ENCODE results near the gene DNAI2. TPM values are rescaled to one million over a fixed set of nuclear protein-coding genes. Genes with fewer than 3 reads are reported as not detected.

The DNAI2 gene
- total and polyA plus RNA-seq, 7 donors, result 0.10 TPM; not detected in 6

DNA sequence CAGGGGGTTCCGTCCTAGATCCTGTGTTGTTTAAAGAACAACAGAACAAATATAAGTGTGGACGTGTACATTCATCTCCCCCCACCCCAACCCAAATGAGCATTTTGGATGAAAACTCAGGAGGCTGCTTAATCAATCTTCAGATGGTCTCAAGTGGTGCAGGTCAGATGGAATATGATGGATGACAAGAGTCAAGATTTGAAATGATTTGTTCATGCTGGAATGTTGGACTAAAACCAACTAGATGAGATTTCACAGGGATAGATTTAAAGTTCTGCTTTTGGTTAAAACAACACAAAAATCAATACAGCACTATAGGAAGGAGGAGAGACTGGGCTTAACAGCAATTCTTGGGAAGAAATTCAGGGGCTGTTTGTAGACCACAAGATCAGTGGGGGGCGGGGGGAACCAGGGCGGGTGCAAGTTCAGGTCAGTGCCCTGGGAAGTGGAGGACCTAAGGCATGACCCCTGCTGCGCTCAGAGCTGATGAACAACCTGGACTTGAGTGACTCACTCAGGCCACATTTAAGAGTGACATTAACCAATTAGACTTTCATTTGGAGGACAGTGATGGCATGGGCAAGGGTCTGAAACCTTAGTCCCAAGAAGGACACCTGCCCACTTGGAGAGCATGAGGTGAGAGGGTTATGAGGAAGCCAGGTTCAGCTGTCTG, 45.6 kb upstream of the DNAI2 start:
- WGBS, 2 donors, result 81 to 87% methylated on average over 5 of the region's 5 CpGs
- H3K36me3 ChIP-seq, result peaks cover 0 to 18% (median 0%) of the 10 kb centered on the region in 4 donors
- intact Hi-C loops (cut with DNase I), result no loop called here

DNA sequence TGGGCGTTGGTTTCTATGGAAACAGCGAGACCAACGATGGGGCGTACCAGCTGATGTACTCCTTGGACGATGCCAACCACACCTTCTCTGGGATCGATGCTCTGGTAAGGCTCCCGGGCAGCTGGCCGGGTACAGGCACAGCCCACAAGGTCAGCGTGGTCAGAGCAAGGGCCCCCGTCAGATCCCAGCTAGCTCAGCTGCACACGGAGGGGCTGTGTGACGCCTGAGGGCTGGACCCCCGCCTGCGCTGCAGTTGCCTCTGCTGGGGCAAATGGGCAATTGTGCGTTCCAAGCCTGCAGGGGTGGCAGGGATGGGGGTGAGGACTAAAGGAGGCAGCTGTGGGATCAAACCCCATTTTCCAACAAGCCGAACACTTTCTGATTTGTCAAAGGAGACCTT, 43.1 kb upstream of the DNAI2 start:
- intact Hi-C loops (cut with DNase I), result no loop called here
- WGBS, 2 donors, result 91 to 92% methylated on average over 16 of the region's 16 CpGs

More for the DNA sequence above, 45.6 kb upstream of the DNAI2 start:
- TF ChIP-seq, protein P1, sequence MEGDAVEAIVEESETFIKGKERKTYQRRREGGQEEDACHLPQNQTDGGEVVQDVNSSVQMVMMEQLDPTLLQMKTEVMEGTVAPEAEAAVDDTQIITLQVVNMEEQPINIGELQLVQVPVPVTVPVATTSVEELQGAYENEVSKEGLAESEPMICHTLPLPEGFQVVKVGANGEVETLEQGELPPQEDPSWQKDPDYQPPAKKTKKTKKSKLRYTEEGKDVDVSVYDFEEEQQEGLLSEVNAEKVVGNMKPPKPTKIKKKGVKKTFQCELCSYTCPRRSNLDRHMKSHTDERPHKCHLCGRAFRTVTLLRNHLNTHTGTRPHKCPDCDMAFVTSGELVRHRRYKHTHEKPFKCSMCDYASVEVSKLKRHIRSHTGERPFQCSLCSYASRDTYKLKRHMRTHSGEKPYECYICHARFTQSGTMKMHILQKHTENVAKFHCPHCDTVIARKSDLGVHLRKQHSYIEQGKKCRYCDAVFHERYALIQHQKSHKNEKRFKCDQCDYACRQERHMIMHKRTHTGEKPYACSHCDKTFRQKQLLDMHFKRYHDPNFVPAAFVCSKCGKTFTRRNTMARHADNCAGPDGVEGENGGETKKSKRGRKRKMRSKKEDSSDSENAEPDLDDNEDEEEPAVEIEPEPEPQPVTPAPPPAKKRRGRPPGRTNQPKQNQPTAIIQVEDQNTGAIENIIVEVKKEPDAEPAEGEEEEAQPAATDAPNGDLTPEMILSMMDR (IDR thresholded peaks at IDR 0.05), result no peak
- TF ChIP-seq POLR2AphosphoS5 (IDR thresholded peaks at IDR 0.05) (no peak), EP300 (IDR thresholded peaks at IDR 0.05) (no peak), POLR2A (IDR thresholded peaks at IDR 0.05) (no peak)
- no peak for DNase-seq
- no peaks in the 10 kb centered on the region for H3K27me3 ChIP-seq
- no peak overlapping the region for H3K4me3 ChIP-seq
- H3K9me3 ChIP-seq, result no peaks in the 10 kb centered on the region
- no peak overlapping the region for H3K27ac ChIP-seq
- H3K4me1 ChIP-seq, result no peaks in the 10 kb centered on the region

DNA sequence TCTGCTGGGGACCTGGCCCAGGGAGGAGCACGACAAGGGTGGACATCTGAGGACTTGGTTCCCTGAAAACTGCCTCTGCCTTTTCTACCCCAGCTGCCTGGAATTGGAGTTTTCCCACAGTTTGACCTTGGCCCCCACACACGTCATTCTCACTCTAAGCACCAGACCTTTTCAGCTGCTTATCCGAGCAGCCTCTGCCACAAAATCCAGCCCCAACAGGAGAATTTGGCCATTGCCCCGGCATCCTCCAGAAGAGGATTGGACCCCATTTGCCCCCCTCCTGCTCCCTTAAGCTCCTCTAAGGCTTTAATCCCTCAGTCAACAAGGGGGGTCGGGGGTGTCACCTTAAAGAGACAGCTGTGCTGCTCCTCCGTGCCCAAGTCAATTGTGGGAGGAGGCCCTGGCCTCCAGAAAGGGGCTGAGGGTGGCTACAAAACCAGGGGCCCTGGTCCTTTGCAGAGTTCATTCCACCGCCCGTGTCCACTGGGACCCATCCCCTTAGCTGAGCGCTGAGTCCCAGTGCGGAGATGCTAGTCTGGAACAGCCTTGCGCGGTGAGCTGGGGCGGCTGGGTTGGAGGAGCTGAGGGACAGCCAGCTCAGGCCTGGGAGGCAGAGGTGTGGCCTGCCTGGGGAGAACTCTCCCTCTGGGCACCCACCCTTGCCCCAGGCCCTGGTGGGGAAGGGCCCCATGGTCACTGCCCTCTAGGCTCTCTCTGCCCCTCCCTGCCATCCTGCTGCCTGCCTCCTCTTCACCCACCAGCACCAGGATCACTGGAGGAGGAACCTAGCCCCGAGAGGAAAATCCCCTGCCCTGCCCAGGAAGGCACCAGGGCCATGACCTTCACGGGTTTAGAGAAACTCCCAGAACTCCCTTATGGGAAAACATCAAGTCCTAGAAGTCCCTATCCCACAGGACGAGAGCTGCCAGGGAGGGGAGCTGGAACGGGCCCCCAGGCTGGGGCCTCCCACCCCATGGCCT, 41.8 kb upstream of the DNAI2 start:
- WGBS, 2 donors, result 80 to 85% methylated on average over 17 of the region's 17 CpGs
- H3K36me3 ChIP-seq, result peaks cover 0 to 8% (median 0%) of the 10 kb centered on the region in 4 donors
- TF ChIP-seq POLR2A (IDR thresholded peaks at IDR 0.05), result no peak
- TF ChIP-seq, protein P1 (IDR thresholded peaks at IDR 0.05), result no peak
- no peak for TF ChIP-seq EP300 (IDR thresholded peaks at IDR 0.05)
- no peak for TF ChIP-seq POLR2AphosphoS5 (IDR thresholded peaks at IDR 0.05)
- DNase-seq, result no peak
- no peak overlapping the region for H3K27ac ChIP-seq
- no peak overlapping the region for H3K4me3 ChIP-seq
- H3K4me1 ChIP-seq, result peaks cover 0 to 2% (median 0%) of the 10 kb centered on the region in 4 donors
- no peaks in the 10 kb centered on the region for H3K27me3 ChIP-seq
- intact Hi-C loops (cut with DNase I), result no loop called here
- H3K9me3 ChIP-seq, result no peaks in the 10 kb centered on the region

More for the DNA sequence above, 43.1 kb upstream of the DNAI2 start:
- H3K4me3 ChIP-seq, result no peak overlapping the region
- no peaks in the 10 kb centered on the region for H3K9me3 ChIP-seq
- peaks cover 0 to 2% (median 0%) of the 10 kb centered on the region in 4 donors for H3K4me1 ChIP-seq
- peaks cover 0 to 8% (median 0%) of the 10 kb centered on the region in 4 donors for H3K36me3 ChIP-seq
- no peak for DNase-seq
- H3K27ac ChIP-seq, result no peak overlapping the region
- TF ChIP-seq EP300 (IDR thresholded peaks at IDR 0.05), result no peak
- TF ChIP-seq POLR2AphosphoS5 (IDR thresholded peaks at IDR 0.05), result no peak
- no peak for TF ChIP-seq POLR2A (IDR thresholded peaks at IDR 0.05)
- TF ChIP-seq, protein P1 (IDR thresholded peaks at IDR 0.05), result no peak
- H3K27me3 ChIP-seq, result no peaks in the 10 kb centered on the region

DNA sequence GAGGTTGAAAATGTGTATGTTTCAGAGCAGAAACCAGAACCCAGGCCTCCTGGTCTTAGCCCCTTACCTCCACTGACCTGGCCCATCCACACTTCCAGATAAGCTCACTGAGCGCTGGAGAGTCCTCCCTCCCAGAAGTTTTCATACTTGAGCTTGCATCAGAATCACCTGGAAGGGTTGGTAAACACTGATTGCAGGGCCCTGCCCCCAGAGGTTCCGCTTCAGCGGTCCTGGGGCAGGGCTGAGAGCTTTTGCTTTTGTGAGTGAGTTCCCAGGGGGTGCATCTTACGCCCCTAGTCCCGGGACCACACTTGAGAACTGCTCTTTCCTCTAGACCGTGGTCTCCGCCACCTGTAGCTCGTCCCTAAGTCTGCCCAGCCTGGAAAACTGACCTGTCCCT, 40.1 kb upstream of the DNAI2 start:
- WGBS, 2 donors, result 73 to 84% methylated on average over 8 of the region's 8 CpGs
- no peak for TF ChIP-seq EP300 (IDR thresholded peaks at IDR 0.05)
- TF ChIP-seq POLR2AphosphoS5 (IDR thresholded peaks at IDR 0.05), result no peak
- TF ChIP-seq POLR2A (IDR thresholded peaks at IDR 0.05), result no peak
- TF ChIP-seq, protein P1 (IDR thresholded peaks at IDR 0.05), result no peak
- Histone ChIP-seq H3K27ac (no peak overlapping the region), H3K36me3 (peaks cover 0 to 12% (median 0%) of the 10 kb centered on the region in 4 donors), H3K4me3 (no peak overlapping the region), H3K9me3 (no peaks in the 10 kb centered on the region), H3K4me1 (peaks cover 0 to 2% (median 0%) of the 10 kb centered on the region in 4 donors), H3K27me3 (no peaks in the 10 kb centered on the region)
- intact Hi-C loops (cut with DNase I), result no loop called here
- no peak for DNase-seq

All from sigmoid colon (tissue), 7 donors.